Mesenchymal stem cell (in vitro differentiated cells and primary cell): ENCODE results near the gene TMUB1.

Experiments used
- DNase-seq: peaks from one replicate; pipeline ENCODE4 v3.0.0-alpha.2; 2013
- H2AFZ ChIP-seq: one replicate; pipeline ENCODE4 v1.6.1; 2013; ENCODE audit warnings: low read depth, mild to moderate bottlenecking, control low read depth, inconsistent platforms, low read length, moderate library complexity
- H2AK5ac ChIP-seq: 2 replicates; pipeline ENCODE4 v1.6.1; 2013; ENCODE audit warnings: low read length, moderate library complexity, mild to moderate bottlenecking, inconsistent platforms; ENCODE audit not compliant: severe bottlenecking
- H2BK120ac ChIP-seq: one replicate; pipeline ENCODE4 v1.6.1; 2013; ENCODE audit warnings: low read depth, mild to moderate bottlenecking, inconsistent platforms, low read length, moderate library complexity
- H2BK12ac ChIP-seq, 2 experiments: one replicate each; pipeline ENCODE4 v1.6.1; 2013; ENCODE audit warnings: inconsistent platforms in 2 of 2, low read length in 2 of 2, mild to moderate bottlenecking in 2 of 2, moderate library complexity in 2 of 2, control low read depth in 1 of 2
- H2BK15ac ChIP-seq: one replicate; pipeline ENCODE4 v1.6.1; 2013; ENCODE audit warnings: mild to moderate bottlenecking, low read depth, inconsistent platforms; ENCODE audit not compliant: poor library complexity, severe bottlenecking
- H2BK5ac ChIP-seq: 2 replicates; pipeline ENCODE4 v1.6.1; 2013; ENCODE audit warnings: low read depth, mild to moderate bottlenecking, low read length, control low read depth, inconsistent platforms; ENCODE audit not compliant: poor library complexity, severe bottlenecking
- H3K14ac ChIP-seq, 2 experiments: one replicate each; pipeline ENCODE4 v1.6.1; 2013; ENCODE audit warnings: inconsistent platforms in 2 of 2, low read length in 2 of 2, control low read depth in 1 of 2, mild to moderate bottlenecking in 1 of 2, moderate library complexity in 1 of 2
- H3K18ac ChIP-seq, 2 experiments: one replicate each; pipeline ENCODE4 v1.6.1; 2013; ENCODE audit warnings: inconsistent platforms in 2 of 2, low read length in 2 of 2, control low read depth in 1 of 2, low read depth in 1 of 2, mild to moderate bottlenecking in 1 of 2
- H3K23ac ChIP-seq, 2 experiments: one replicate each; pipeline ENCODE4 v1.6.1; 2013; ENCODE audit warnings: inconsistent platforms in 2 of 2, low read length in 2 of 2, mild to moderate bottlenecking in 2 of 2, moderate library complexity in 2 of 2, control low read depth in 1 of 2
- H3K27ac ChIP-seq: 2 replicates; pipeline ENCODE4 v1.5.1; 2013; ENCODE audit warnings: mild to moderate bottlenecking, moderate library complexity, low read length, control low read depth, inconsistent platforms; ENCODE audit not compliant: poor library complexity, severe bottlenecking
- H3K27me3 ChIP-seq, 2 experiments: 2 replicates each; pipeline versions ENCODE4 v1.6.1 to v1.7.0; 2013; ENCODE audit warnings: low read length in 2 of 2, mild to moderate bottlenecking in 2 of 2, moderate library complexity in 2 of 2, control low read depth in 1 of 2, inconsistent platforms in 1 of 2; ENCODE audit not compliant: control insufficient read depth in 1 of 2, insufficient read depth in 1 of 2
- H3K36me3 ChIP-seq, 2 experiments: 2 replicates each; pipeline versions ENCODE4 v1.6.1 to v1.7.0; 2013; ENCODE audit warnings: low read length in 2 of 2, control low read depth in 1 of 2, inconsistent platforms in 1 of 2, low read depth in 1 of 2, mild to moderate bottlenecking in 1 of 2; ENCODE audit not compliant: insufficient read depth in 2 of 2, control insufficient read depth in 1 of 2
- H3K4ac ChIP-seq, 2 experiments: one replicate each; pipeline ENCODE4 v1.6.1; 2013; ENCODE audit warnings: inconsistent platforms in 2 of 2, low read length in 2 of 2, mild to moderate bottlenecking in 2 of 2, moderate library complexity in 2 of 2, control low read depth in 1 of 2, low read depth in 1 of 2
- H3K4me1 ChIP-seq: 2 replicates; pipeline ENCODE4 v1.6.1; 2013; ENCODE audit warnings: low read depth, low read length, control low read depth; ENCODE audit not compliant: control insufficient read depth, insufficient read depth
- H3K4me2 ChIP-seq: 2 replicates; pipeline ENCODE4 v1.6.1; 2013; ENCODE audit warnings: low read length, mild to moderate bottlenecking, inconsistent platforms; ENCODE audit not compliant: poor library complexity, severe bottlenecking
- H3K4me3 ChIP-seq, 2 experiments: 2 replicates each; pipeline versions ENCODE4 v1.5.1 to v1.7.0; 2013; ENCODE audit warnings: low read length in 2 of 2, mild to moderate bottlenecking in 2 of 2, control low read depth in 1 of 2, low read depth in 1 of 2; ENCODE audit not compliant: insufficient read depth in 1 of 2
- H3K79me1 ChIP-seq: replicated peaks from 2 replicates; pipeline ENCODE4 v1.6.1; 2013; ENCODE audit warnings: mild to moderate bottlenecking, control low read depth, low read length, inconsistent platforms; ENCODE audit not compliant: poor library complexity, severe bottlenecking
- H3K9ac ChIP-seq: 2 replicates; pipeline ENCODE4 v1.7.0; 2013; ENCODE audit warnings: mild to moderate bottlenecking, low read length, moderate library complexity
- H3K9me3 ChIP-seq: 2 replicates; pipeline ENCODE4 v1.7.0; 2013; ENCODE audit warnings: mild to moderate bottlenecking, low read length; ENCODE audit not compliant: control insufficient read depth
- H4K8ac ChIP-seq: one replicate; pipeline ENCODE4 v1.6.1; 2013; ENCODE audit warnings: inconsistent platforms, mild to moderate bottlenecking, low read length, moderate library complexity
- H4K91ac ChIP-seq: one replicate; pipeline ENCODE4 v1.6.1; 2013; ENCODE audit warnings: mild to moderate bottlenecking, low read length, inconsistent platforms
- WGBS: methylation state at CpG from one replicate; pipeline ENCODE4 v1.1.7; 2013; ENCODE audit warnings: mixed read lengths; 5-methylcytosine and 5-hydroxymethylcytosine counted together

The TMUB1 gene

GRCh38 chr7:151117565-151117964 lies 34.3 kb upstream of the TMUB1 start:
- Histone ChIP-seq H3K4me1 (peaks cover 38% of the 10 kb centered on the region), H3K27me3 (no peaks in the 10 kb centered on the region), H3K4me2 (no peak overlapping the region), H3K18ac (no peak overlapping the region), H2BK5ac (no peak overlapping the region), H3K23ac (no peak overlapping the region), H2AK5ac (no peak overlapping the region), H3K27ac (no peak overlapping the region), H3K9ac (no peak overlapping the region), H2AFZ (no peak overlapping the region), H3K79me1 (peaks cover 44% of the 10 kb centered on the region), H3K9me3 (no peaks in the 10 kb centered on the region), H3K36me3 (peaks cover 42 to 65% of the 10 kb centered on the region in 2 experiments), H4K8ac (no peak overlapping the region), H2BK12ac (no peak overlapping the region), H2BK120ac (no peak overlapping the region), H3K4ac (no peak overlapping the region), H3K4me3 (no peak overlapping the region), H4K91ac (no peak overlapping the region), H3K14ac (no peak overlapping the region), H2BK15ac (peak overlapping the region; percentile 9)
- WGBS = 96% methylated on average over 11 of the region's 12 CpGs
- DNase-seq = no peak

- no peak overlapping the region for H3K9ac ChIP-seq
- H3K14ac ChIP-seq = no peak overlapping the region
- no peak overlapping the region for H3K4me2 ChIP-seq
- H3K36me3 ChIP-seq = peaks cover 41 to 62% of the 10 kb centered on the region in 2 experiments
- H3K27me3 ChIP-seq = no peaks in the 10 kb centered on the region
- H2AFZ ChIP-seq = no peak overlapping the region
- H2AK5ac ChIP-seq = no peak overlapping the region
- no peak overlapping the region for H2BK120ac ChIP-seq
- peak overlapping the region; percentile 25 for H4K91ac ChIP-seq
- peak overlapping the region; percentile 40 for H4K8ac ChIP-seq
- H3K79me1 ChIP-seq = peaks cover 49% of the 10 kb centered on the region
- WGBS = 96% methylated on average over 27 of the region's 27 CpGs
- no peak overlapping the region for H3K4ac ChIP-seq
- no peak for DNase-seq
- H2BK5ac ChIP-seq = no peak overlapping the region
- peak overlapping the region in 1 of 2 experiments; percentile 67 for H3K23ac ChIP-seq
- no peak overlapping the region for H2BK15ac ChIP-seq
- H3K18ac ChIP-seq = no peak overlapping the region
- H3K4me3 ChIP-seq = no peak overlapping the region
- peak overlapping the region in 1 of 2 experiments; percentile 67 for H2BK12ac ChIP-seq
- no peaks in the 10 kb centered on the region for H3K9me3 ChIP-seq
- peaks cover 38% of the 10 kb centered on the region for H3K4me1 ChIP-seq
- H3K27ac ChIP-seq = no peak overlapping the region
Measured at GRCh38 chr7:151116603-151117440, 33.5 kb upstream of the TMUB1 start.

GRCh38 chr7:151115836-151116418 lies 32.6 kb upstream of the TMUB1 start:
- H3K27ac ChIP-seq = no peak overlapping the region
- H4K8ac ChIP-seq = peak overlapping the region; percentile 82
- peak; percentile 26 for DNase-seq
- H3K9ac ChIP-seq = no peak overlapping the region
- H3K27me3 ChIP-seq = no peaks in the 10 kb centered on the region
- no peak overlapping the region for H2BK5ac ChIP-seq
- peaks cover 32 to 60% of the 10 kb centered on the region in 2 experiments for H3K36me3 ChIP-seq
- peak overlapping the region; percentile 38 for H2BK15ac ChIP-seq
- peak overlapping the region in 1 of 2 experiments; percentile 67 for H3K23ac ChIP-seq
- peak overlapping the region in 1 of 2 experiments; percentile 33 for H3K18ac ChIP-seq
- no peak overlapping the region for H3K4ac ChIP-seq
- peak overlapping the region; percentile 19 for H2AK5ac ChIP-seq
- peak overlapping the region; percentile 58 for H2BK120ac ChIP-seq
- WGBS = 45% methylated on average over 14 of the region's 14 CpGs
- no peak overlapping the region for H3K14ac ChIP-seq
- H3K4me3 ChIP-seq = peak overlapping the region in 1 of 2 experiments; percentile 57
- H3K4me2 ChIP-seq = peak overlapping the region; percentile 86
- H2AFZ ChIP-seq = no peak overlapping the region
- H2BK12ac ChIP-seq = peak overlapping the region; percentile 23 to 24
- H3K4me1 ChIP-seq = peaks cover 40% of the 10 kb centered on the region
- peaks cover 54% of the 10 kb centered on the region for H3K79me1 ChIP-seq
- no peak overlapping the region for H4K91ac ChIP-seq
- no peaks in the 10 kb centered on the region for H3K9me3 ChIP-seq
